H1 (cell line): ENCODE results near the gene UGT1A8. TPM values are rescaled to one million over a fixed set of nuclear protein-coding genes. Genes with fewer than 3 reads are reported as not detected.

Experiments
- RBBP5 ChIP-seq: IDR thresholded peaks from 2 replicates; pipeline ENCODE4 v1.7.1; 2012; ENCODE audit warnings: low read depth, mild to moderate bottlenecking, inconsistent platforms, low read length, moderate library complexity, borderline replicate concordance
- polyA plus RNA-seq, 7 experiments: library from polyadenylated mRNA; depleted of rRNA in 3 of 7; stranded (reverse) in 5 of 7; unstranded in 2 of 7; fragments of >200 nt in 5 of 7; fragments of 200-250 nt in 2 of 7; gene quantifications; 1 replicate in 5 of 7; 2 replicates in 1 of 7; 4 replicates in 1 of 7; pipeline versions ENCODE4 v1.2.1 to v1.2.3, GENCODE V29; 2011 to 2013; ENCODE audit warnings: missing spikeins in 2 of 7, mixed read lengths in 2 of 7
- total RNA-seq: library from RNA; stranded (reverse); fragmentation: NEBNext Ultra II Directional; extraction: Animal tissue kit (Norgen Biotek cat#: 25700); gene quantifications from 2 replicates; pipeline ENCODE4 v1.2.1, GENCODE V29; 2021

Gene UGT1A8
- total and polyA plus RNA-seq, 2 of the 8 experiments (the other 6 are each of a cell fraction or from before 2014, with no cell fraction given): not detected

DNA sequence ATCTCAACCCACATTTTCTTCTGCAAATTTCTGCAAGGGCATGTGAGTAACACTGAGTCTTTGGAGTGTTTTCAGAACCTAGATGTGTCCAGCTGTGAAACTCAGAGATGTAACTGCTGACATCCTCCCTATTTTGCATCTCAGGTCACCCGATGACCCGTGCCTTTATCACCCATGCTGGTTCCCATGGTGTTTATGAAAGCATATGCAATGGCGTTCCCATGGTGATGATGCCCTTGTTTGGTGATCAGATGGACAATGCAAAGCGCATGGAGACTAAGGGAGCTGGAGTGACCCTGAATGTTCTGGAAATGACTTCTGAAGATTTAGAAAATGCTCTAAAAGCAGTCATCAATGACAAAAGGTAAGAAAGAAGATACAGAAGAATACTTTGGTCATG is 150.6 kb downstream of the UGT1A8 start (continued):
- TF ChIP-seq RBBP5: no peak
- TF ChIP-seq, all 59 proteins: peak for 0
